CD4-positive, alpha-beta T cell treated with Interleukin-17A for 1 hour (primary cell): Measurements from ENCODE around the gene WFDC1.

Experiments used
- DNase-seq: peaks from one replicate; pipeline ENCODE4 v3.0.0-alpha.2; 2020

The WFDC1 gene

DNA sequence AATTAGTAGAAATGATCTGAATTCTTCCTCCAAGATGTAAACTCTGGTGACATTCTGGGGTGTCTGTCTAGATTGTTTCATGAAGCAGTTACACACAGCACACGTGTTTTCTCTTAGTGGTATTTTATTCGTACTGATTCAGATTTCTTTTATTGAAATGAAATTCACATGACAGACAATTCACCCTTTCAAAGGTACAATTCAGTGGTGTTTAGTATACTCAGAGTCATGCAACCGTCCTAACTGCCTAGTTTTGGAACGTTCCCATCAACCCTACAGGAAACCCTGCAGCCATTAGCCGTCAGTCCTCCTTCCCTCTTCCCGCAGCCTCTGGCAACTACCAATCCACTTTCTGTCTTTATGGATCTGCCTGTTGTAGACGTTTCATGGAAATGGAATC is 8.8 kb downstream of the WFDC1 start:
- no peak for DNase-seq

DNA sequence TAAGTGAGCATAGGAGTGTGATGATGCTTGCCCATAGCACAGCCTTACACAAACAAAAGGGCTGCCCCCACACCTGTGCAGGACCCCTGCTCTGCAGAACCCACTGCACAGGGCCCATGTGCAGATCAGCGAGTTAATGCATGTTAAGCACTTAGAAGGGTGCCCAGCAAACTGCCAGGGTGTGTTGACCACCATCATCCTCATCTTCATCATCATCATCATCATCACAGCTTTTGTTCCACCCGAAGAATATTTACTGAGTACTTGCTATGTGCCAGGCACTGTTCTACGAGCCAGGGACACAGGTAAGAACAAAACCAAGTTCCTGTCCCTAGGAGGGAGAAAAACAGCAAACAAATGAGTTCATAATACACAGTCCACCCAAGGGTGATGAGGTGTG is 11.9 kb downstream of the WFDC1 start:
- no peak for DNase-seq

DNA sequence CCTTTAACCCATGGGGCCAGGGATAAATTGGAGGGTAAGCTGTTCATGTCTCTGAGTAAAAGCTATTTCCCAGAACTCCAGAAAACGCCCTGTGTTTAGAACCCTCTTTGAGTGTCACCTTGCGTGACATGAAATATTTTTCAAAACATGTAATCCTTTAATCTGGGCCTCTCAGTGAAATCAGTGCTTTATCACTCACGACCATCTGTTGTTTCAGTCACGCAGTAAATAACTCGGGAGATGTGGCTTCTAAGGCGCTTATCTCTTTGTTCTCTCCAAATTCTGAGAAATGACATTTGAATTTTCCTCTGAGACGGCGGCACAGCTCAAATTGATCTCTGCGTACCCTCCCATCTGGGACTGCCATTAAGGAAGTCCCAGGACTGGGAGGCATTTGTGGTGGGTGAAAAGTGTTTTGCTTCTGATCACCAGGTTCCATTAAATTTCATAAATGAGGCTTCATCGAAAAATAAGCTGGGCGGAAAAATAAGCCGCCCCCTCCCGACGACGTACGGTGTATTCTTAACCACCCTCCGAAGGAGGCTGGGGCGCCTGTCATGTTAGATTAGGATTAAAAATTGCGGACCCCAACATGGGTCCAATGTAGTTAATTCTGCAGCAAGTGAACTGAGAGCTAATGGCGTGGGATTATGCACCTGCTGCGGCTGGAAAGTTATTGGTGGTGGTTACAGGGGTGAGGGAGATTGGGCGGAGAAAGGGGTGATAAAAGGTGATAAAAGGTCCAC is 12.7 kb downstream of the WFDC1 start:
- no peak for DNase-seq

DNA sequence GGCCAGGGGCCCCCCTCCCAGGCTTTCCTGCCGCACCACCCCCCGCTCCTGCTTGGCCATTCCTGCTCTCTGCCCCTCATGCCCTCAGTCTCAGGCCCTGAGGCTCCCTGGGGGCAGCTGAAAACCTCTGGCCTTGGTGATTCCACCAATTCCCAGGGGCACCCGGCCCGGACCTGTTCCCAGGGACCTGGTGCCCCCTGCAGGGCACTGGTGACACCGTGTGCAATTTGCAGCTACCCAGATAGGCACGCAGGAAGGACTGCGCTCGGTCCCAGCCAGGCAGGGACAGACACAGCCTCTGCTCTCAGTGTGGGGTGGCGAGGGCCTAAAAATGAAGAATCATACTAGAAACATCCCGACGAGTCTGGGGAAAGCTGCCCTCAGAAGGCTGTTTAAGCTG is 13.4 kb downstream of the WFDC1 start:
- no peak for DNase-seq

DNA sequence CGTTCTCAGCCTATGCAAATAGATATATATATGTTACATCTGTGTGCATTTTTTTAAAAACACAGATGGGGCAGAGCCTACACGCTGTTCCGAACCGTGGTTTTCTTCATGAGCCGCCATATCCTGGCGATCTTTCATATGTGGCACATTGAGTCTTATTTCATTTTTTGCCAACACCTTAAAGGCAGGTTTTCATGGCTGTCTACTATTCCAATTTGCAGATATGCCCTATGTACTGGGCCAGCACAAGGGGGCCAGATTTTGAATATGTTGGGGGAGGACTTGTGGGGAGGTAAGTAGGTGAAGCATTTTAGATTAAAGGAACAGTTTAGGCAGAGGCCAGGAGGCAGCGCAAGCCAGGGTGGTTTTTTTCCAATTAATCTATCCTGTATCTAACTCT is 16.0 kb downstream of the WFDC1 start:
- no peak for DNase-seq

DNA sequence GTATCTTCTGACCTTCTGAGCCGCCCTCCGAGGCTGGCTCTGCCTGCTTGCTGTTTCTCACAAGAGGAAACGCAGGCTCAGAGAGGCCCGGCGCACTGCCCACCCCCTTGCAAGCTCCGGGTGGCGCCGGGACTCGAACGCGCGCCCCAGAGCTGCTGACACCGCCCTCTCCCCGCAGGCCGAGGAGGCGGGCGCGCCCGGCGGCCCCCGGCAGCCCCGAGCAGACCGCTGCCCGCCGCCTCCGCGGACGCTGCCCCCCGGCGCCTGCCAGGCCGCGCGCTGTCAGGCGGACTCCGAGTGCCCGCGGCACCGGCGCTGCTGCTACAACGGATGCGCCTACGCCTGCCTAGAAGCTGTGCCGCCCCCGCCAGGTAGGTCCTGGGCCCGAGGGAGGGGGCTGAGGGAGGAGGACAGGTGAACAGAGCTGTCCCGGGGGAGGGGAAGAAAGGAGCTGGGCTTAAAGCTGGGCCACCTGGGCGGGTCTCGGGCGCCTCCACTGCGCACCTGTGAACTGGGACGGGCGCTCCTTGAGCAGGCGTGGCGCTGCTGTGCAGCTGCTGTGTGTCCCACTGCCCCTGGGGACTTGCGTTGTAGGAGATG is 18.2 kb downstream of the WFDC1 start:
- DNase-seq: no peak

GRCh38 chr16:84313921-84314320 is 19.2 kb downstream of the WFDC1 start:
- DNase-seq: no peak

DNA sequence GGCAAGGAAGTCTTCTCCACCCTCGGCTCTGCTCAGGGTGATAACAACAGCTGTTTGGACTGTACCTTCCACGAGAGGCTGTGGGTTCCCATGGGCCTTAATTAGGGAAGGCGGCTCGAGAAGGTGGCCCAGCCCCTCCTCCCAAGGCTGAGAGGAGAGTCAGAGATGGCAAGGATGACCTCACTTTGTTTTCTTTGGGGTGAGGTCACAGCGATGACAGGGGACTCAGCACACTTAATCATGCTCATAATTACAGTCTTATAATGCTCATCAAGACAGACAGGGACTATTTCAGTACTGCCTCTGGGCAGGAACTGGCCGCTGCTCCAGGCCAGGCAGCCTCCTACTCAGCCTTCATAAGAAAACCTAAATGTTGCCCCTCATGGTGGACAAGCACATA is 19.7 kb downstream of the WFDC1 start:
- DNase-seq: no peak

DNA sequence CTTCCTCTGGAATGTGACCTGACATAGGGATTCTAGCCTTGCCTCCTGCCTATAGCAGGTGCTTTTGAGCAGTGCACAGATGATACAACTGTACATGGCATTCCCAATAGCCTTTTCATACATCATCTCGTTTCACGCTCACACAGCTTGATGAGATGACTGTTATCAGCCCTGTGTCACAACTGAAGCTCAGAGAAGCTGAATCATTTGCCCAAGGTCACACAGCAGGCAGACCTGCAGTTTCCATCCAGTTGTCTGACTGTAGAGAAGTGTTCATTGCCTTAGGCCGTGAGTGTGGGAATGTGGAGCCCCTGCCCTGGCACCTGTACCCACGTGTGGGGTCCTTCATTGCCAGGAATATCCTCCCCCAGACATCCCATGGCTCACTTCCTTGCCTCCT is 20.1 kb downstream of the WFDC1 start:
- DNase-seq: no peak

DNA sequence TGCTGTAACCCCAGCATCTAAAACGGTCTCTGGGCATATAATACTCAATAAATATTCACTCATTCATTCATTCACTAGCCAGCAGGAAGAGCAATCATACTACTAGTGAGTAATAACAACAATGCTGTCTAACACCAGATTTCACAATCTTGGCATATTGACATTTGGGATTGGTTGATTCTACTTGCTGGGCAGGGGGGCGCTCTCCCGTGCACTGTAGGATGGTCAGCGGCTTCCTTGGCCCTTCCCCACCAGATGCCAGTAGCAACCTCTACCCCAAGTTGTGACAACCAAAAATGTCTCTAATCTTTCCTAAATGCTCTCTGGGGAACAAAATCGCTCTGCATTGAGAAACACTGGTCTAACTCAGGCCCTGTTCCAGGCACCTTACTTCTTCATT is 20.7 kb downstream of the WFDC1 start:
- no peak for DNase-seq

GRCh38 chr16:84318091-84318975 is 23.7 kb downstream of the WFDC1 start:
- DNase-seq: no peak

DNA sequence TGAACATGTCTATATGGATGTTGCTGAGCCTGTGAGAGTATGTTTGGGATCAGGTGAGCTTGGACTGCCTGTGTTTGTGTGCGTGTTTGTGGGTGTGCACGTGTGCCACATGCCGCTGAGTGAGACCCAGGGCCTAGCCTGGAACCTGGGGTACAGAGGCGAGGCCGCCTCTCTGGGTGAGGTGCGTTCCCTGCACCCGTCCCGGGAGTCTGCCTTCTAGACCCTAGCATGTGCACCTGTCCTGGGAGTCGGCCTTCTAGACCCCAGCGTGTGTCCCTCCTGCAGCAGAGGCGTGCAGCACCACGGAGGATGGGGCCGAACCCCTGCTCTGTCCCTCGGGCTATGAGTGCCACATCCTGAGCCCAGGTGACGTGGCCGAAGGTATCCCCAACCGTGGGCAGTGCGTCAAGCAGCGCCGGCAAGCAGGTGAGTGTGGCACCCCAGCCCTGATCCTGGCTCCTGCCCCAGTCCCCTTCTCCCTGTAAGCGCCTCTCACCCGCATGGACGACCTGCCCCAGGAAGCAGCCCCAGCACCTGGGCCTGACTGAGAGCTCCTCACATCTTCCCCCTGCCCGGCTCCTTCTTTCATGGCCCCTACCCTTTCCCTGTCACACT is 24.6 kb downstream of the WFDC1 start:
- no peak for DNase-seq

DNA sequence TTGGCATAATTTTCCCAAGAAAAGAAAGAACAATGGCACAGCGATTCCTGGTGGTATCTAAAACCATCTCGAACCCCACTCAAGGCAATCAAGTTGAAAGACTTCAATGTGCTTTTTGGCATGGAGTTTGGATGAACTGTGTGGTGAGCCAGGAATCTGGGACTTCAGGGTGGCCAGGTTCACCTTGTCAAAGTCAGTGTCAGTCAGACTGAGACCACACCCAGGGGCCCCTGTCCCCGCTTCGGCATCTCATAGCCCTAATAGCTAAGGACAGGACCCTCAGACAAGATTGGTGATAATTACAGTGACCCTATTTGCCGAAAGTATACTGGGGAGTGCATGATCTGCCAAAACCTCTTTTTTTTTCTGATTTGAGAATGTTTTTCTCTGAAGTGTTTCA is 25.8 kb downstream of the WFDC1 start:
- no peak for DNase-seq

DNA sequence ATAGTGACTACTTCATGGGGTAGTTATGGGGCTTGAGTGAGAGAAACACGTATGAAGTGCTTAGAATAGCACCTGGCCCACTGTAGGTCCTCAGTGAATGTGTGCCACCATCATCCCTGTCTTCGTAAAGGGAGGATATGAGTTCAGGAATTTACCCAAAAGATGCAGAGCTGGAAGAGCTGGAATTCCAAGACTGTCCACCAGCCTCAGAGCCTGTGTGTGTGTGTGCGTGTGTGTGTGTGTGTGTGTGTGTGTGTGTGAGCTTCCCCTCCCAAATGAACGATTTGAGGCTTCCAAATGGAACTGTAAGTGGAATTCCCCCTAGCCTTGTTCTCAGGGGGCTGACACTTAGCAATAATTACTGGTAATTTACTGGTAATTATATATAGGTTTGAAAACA is 27.3 kb downstream of the WFDC1 start:
- no peak for DNase-seq

GRCh38 chr16:84322749-84323148 is 28.1 kb downstream of the WFDC1 start:
- DNase-seq: no peak

DNA sequence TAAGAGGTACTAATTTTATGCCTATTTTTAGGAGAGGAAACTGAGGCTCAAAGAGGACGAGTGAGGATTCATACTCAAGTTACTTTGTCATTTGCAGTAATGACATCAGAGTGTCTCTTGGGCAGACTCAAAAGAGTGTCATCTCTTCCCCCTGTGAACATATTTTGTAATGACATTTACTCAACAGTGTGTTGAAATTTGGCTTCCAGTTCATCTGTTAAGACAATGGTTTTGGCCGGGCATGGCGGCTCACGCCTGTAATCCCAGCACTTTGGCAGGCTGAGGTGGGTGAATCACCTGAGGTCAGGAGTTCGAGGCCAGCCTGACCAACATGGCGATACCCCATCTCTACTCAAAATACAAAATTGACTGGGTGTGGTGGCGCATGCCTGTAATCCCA is 28.9 kb downstream of the WFDC1 start:
- no peak for DNase-seq

GRCh38 chr16:84324434-84325262 is 30.0 kb downstream of the WFDC1 start:
- no peak for DNase-seq

- no peak for DNase-seq
These were observed 31.9 kb downstream of the WFDC1 start for GRCh38 chr16:84326545-84326944.

DNA sequence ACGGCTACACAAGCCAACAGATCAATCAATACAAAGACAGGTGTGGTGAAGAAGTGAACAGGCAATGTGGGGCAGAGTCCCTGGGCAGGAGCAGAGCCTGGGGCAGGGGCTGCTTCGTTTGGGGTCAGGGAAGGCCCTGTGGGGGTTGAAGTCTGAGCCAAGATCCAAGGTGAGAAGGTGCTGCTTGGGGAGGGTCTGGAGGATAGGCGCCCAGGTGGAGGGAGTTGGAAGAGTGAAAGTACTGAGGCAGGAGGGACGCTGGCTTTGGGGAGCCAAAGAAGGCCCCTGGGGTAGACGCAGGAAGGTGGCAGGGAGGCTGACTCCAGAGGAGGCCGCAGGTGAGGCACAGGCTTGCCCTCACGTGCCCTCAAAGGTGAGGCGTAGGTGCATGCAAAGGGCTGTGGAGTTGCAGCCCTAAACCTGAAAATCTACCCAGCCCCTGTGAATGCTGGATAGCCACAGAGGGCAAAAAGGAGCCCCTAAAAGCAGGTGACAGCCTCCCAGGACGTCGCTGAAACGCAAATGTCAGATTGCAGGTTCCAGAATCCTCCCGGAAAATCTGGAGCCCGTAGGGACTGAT is 33.3 kb downstream of the WFDC1 start:
- DNase-seq: no peak

GRCh38 chr16:84329016-84329415 is 34.3 kb downstream of the WFDC1 start:
- no peak for DNase-seq

GRCh38 chr16:84329843-84330684 is 35.4 kb downstream of the WFDC1 start:
- no peak for DNase-seq
